Gastroesophageal sphincter (tissue), 3 donors: ENCODE measurements around the gene TBC1D23.

Experiments used
- EP300 ChIP-seq: sonication (generic); formaldehyde crosslinking; IDR thresholded peaks from one replicate; pipeline ENCODE4 v1.6.1; 2017; ENCODE audit warnings: antibody characterized with exemption, mild to moderate bottlenecking
- POLR2A ChIP-seq, 2 donors: fragments of 450-650 bp; IDR thresholded peaks; one replicate each; pipeline ENCODE4 v1.6.1; 2017; ENCODE audit warnings: antibody characterized with exemption in 2 of 2, mild to moderate bottlenecking in 2 of 2, moderate library complexity in 1 of 2
- POLR2AphosphoS5 ChIP-seq: sonication (generic); formaldehyde crosslinking; IDR thresholded peaks from one replicate; pipeline ENCODE4 v1.6.1; 2017; ENCODE audit warnings: antibody characterized with exemption
- TF ChIP-seq, protein P1 (sequence below), 4 experiments: fragments of 200-600 bp in 2 of 4; fragments of 450-650 bp in 2 of 4; sonication (generic) in 1 of 4; IDR thresholded peaks; one replicate each; pipeline ENCODE4 v1.5.1; 2017 to 2019; ENCODE audit warnings: antibody characterized with exemption in 4 of 4, mild to moderate bottlenecking in 2 of 4, moderate library complexity in 2 of 4

DNA sequence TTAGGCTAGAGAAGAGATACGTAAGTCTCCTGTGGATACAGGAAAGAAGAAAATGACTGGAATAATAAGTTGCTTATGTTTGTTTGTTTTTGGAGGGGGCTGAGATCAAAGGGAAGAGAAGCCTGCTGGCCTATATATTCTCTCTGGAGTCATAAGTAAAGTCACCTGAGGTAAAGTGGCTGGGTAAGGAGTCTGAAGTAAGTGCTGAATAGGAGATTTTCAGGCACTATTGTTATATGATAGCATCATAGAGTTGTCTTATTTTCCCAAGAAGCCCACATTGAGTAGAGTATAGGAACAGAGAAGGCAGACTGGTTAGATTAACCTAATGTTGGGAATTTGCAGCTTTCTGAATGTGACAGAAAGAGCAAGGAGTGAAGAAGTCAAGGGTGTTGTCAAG lies 10.7 kb downstream of the TBC1D23 start:
- TF ChIP-seq, protein P1, sequence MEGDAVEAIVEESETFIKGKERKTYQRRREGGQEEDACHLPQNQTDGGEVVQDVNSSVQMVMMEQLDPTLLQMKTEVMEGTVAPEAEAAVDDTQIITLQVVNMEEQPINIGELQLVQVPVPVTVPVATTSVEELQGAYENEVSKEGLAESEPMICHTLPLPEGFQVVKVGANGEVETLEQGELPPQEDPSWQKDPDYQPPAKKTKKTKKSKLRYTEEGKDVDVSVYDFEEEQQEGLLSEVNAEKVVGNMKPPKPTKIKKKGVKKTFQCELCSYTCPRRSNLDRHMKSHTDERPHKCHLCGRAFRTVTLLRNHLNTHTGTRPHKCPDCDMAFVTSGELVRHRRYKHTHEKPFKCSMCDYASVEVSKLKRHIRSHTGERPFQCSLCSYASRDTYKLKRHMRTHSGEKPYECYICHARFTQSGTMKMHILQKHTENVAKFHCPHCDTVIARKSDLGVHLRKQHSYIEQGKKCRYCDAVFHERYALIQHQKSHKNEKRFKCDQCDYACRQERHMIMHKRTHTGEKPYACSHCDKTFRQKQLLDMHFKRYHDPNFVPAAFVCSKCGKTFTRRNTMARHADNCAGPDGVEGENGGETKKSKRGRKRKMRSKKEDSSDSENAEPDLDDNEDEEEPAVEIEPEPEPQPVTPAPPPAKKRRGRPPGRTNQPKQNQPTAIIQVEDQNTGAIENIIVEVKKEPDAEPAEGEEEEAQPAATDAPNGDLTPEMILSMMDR (IDR thresholded peaks at IDR 0.05) = no peak
- TF ChIP-seq POLR2A (IDR thresholded peaks at IDR 0.05) (no peak), POLR2AphosphoS5 (no peak), EP300 (no peak)
